Activated CD4-positive, alpha-beta T cell treated with anti-CD3 and anti-CD28 coated beads for 1 hour (primary cell): ENCODE measurements around the gene MGAT2.
"Not testable (repeated sequence)": the region's sequence is repeated elsewhere in the genome, so short reads cannot be mapped to it uniquely, and the experiment has no call there.

Source experiments
- DNase-seq: peaks from one replicate; pipeline ENCODE4 v3.0.0-alpha.2; 2020

The MGAT2 gene

DNA sequence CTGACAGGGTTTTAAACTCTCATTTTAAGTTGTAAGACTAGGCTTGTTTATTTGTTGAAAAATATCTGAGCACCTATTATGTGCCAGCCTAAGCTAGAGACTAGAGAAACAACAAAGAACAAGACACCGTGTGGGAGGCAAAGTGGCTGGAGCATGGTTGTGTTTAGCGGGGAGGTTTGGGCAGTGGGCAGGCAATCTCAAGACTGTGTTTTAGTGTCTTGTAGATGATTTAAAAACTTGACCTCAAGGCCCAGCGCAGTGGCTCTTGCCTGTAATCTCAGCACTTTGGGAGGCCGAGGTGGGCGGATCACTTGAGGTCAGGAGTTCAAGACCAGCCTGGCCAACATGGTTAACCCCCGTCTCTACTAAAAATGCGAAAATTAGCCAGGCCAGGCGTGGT lies 7.9 kb upstream of the MGAT2 start:
- DNase-seq: no peak

DNA sequence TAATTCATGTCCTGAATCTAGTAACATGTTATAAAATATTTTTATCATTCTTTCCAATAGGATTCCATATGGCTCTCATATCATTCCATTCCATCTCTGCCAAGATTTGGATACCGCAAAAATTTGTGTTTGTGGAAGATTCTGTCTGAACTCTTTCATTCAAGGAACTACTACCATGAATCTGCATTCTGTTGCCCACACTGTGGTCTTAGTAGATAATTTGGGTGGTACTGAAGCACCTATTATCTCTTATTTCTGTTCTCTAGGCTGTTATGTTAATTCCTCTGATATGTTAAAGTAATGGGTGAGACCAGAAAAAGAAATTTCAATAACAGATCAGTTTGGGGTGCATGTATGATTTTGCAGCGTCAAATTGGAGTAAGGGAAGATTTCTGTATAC lies 6.4 kb upstream of the MGAT2 start:
- no peak for DNase-seq

DNA sequence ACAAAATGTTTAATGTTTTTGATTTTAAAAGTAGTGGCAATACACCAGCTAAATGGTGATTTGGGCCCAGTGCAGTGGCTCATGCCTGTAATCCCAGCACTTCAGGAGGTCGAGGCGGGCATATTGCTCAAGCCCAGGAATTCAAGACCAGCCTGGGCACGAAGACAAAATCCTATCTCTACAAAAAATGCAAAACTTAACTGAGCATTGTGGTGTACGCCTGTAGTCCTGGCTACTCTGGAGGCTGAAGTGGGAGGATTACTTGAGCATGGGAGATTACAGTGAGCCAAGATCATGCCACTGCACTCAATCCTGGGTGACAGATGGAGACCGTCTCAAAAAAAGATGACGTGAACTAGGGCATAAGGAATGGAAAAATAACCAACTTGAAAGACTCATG lies 4.8 kb upstream of the MGAT2 start:
- DNase-seq: no peak

- no peak for DNase-seq
Measured at GRCh38 chr14:49617852-49618519, 2.6 kb upstream of the MGAT2 start.

- not testable (repeated sequence) for DNase-seq
Measured at GRCh38 chr14:49619273-49619672, 1.3 kb upstream of the MGAT2 start.

- no peak for DNase-seq
Measured at GRCh38 chr14:49619730-49620129, 869 bp upstream of the MGAT2 start.

DNA sequence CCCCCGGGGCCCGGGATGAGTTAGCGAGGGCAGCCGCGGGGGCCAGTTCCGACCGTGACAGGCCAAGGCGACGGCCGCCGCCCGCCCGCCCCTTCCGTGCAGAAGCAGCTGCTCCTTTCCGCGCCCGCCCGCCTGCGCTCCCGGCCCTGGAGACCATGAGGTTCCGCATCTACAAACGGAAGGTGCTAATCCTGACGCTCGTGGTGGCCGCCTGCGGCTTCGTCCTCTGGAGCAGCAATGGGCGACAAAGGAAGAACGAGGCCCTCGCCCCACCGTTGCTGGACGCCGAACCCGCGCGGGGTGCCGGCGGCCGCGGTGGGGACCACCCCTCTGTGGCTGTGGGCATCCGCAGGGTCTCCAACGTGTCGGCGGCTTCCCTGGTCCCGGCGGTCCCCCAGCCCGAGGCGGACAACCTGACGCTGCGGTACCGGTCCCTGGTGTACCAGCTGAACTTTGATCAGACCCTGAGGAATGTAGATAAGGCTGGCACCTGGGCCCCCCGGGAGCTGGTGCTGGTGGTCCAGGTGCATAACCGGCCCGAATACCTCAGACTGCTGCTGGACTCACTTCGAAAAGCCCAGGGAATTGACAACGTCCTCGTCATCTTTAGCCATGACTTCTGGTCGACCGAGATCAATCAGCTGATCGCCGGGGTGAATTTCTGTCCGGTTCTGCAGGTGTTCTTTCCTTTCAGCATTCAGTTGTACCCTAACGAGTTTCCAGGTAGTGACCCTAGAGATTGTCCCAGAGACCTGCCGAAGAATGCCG lies 699 bp downstream of the MGAT2 start:
- no peak for DNase-seq

- no peak for DNase-seq
Measured at GRCh38 chr14:49622022-49622607, 1.5 kb downstream of the MGAT2 start.

GRCh38 chr14:49623387-49623786 lies 2.8 kb downstream of the MGAT2 start:
- DNase-seq: no peak

DNA sequence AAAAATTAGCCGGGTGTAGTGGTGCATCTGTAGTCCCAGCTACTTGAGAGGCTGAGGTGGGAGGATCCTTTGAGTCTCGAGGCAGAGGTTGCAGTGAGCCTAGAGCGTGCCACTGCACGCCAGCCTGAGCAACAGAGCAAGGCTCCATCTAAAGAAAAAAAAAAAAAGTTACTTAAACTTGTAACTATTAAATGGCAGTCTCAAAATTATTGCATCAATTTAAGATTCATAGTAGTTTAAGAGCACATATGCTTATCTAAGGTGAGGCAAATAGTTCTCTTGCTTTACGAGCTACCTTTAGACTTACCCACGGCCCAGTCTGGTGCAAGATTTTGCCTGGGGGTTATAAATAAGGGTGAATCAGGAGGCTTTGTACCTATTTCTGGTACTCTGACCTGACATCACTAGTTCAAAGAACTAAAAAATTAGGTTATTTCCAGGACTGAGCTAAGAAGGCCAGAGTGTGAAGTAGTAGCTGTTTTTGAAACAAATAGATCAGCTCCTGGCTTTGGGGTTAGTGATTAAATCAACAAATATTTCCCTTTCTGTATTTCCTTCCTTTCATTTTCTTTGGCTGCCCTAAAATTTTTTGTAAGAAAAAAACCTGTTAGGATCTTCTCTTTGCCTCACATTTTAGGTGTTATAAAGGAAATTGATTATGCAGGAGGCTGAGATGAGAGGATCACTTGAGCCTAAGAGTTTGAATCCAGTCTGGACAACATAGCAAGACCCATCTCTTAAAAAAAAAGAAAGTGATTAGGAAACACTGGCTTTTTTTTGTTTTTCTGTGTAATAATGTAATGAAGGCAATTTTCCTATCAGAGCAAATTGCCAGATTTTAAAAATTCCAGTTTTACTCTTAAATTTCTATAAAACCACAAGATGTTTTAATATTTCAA lies 3.6 kb downstream of the MGAT2 start:
- DNase-seq: no peak

- DNase-seq: peak; percentile 92
Measured at GRCh38 chr14:49633640-49634546, 13.3 kb downstream of the MGAT2 start.

GRCh38 chr14:49634547-49635334 lies 14.1 kb downstream of the MGAT2 start, which contains the start of gene DNAAF2:
DNAAF2 (minus strand) TSS chr14:49635244; CDS start chr14:49635149, 95 bp downstream.
- DNase-seq: peak; percentile 58

GRCh38 chr14:49636866-49637265 lies 16.3 kb downstream of the MGAT2 start:
- DNase-seq: no peak

GRCh38 chr14:49637534-49638078 lies 17.0 kb downstream of the MGAT2 start:
- no peak for DNase-seq

DNA sequence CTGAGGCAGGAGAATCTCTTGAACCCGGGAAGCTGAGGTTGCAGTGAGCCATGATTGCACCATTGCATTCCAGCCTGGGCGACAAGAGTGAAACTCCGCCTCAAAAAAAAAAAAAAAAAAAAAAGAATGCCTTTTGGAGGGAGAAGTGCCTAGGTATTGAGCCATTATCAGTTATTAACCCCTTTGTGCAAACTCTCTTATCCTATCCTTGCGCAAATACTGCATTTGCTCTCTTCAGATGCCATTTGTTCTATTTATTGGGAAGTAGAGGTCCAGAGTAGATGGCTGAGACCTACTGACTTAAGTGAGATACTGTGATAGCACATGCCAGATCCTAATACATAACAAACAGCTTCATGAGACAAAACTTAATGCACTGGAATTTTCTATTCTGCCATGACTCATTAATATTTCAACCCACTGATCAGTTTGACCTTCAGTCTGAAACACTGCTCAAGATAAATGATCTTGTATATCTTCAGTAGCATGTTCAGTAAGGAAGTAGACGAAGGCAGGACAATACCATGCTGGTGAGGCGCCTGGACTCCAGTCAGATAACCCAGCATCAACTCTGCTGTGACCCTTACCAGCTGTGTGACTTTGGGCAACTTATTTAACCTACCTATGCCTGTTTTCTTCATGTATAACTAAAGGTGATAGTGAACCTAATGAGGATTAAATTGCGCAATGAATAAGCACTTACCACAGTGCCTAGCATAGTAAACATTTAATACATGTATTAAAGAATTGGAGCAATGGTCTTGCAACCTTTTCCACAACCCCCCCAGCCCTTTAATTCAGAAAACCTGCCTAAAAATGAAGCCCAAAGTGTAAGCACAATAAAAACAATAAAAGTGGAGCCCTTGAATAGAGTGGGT lies 20.2 kb downstream of the MGAT2 start:
- no peak for DNase-seq

DNA sequence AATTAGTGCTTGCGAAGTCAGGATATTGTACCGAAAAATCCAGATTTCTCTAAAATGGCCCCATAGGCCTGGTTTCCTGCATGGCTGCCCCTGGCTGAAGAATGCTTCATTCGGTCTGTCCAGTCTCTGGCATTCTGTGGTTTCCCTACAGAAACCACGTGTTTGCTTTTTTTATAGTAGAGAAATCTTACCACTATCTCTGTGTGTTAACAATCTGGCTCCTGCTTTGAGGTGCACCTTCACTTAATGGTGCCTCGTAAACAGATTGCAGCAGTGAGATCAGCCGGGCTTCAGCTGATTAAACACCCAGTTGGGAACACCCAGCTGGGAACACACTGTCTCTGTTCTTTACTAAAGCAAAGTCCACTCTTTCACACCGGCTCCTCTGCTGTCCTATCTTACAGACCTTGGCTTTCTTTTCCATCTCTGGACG lies 21.1 kb downstream of the MGAT2 start:
- DNase-seq: no peak

- no peak for DNase-seq
Measured at GRCh38 chr14:49642163-49642562, 21.6 kb downstream of the MGAT2 start.

- DNase-seq: no peak
Measured at GRCh38 chr14:49653508-49653907, 32.9 kb downstream of the MGAT2 start.

GRCh38 chr14:49654511-49654910 lies 33.9 kb downstream of the MGAT2 start:
- no peak for DNase-seq

DNA sequence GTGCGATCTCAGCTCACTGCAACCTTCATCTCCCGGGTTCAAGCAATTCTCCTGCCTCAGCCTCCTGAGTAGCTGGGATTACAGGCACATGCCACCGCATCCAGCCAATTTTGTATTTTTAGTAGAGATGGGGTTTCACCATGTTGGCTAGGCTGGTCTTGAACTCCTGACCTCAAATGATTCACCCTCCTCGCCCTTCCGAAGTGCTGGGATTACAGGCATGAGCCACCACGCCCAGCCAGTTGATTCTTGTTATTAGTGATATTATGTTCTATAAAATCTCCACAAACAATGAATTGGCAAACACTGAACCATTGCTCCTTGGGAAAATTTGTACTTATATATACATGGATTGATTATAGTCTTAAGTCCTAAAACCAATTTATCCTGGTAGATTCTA lies 36.9 kb downstream of the MGAT2 start:
- not testable (repeated sequence) for DNase-seq
